Heart left ventricle (tissue), 16 donors: Measurements from ENCODE around the gene KRT85. TPM values are rescaled to one million over a fixed set of nuclear protein-coding genes. Genes with fewer than 3 reads are reported as not detected.

Source experiments
- ATAC-seq, 4 donors: fragments of 200-7000 bp; cut with Tn5 transposase; one replicate each; pipeline ENCODE4 v1.9.1; 2020 to 2022; ENCODE audit warnings: moderate library complexity in 4 of 4, mild to moderate bottlenecking in 3 of 4, moderate number of reproducible peaks in 1 of 4
- DNase-seq, 5 donors: peaks; one replicate each; pipeline ENCODE4 v3.0.0-alpha.2; 2020
- H3K27ac ChIP-seq, 12 donors: fragments of 200-600 bp; sonication (generic) in 4 of 12; one replicate each; pipeline versions ENCODE4 v1.5.0 to v1.8.0; 2016 to 2022; ENCODE audit warnings: mild to moderate bottlenecking in 2 of 12
- H3K27me3 ChIP-seq, 9 donors: fragments of 200-600 bp; sonication (generic) in 2 of 9; one replicate each; pipeline versions ENCODE4 v1.5.1 to v1.8.0; 2016 to 2022; ENCODE audit warnings: mild to moderate bottlenecking in 3 of 9
- H3K36me3 ChIP-seq, 9 donors: fragments of 200-600 bp; sonication (generic) in 2 of 9; one replicate each; pipeline versions ENCODE4 v1.5.0 to v1.8.0; 2018 to 2022; ENCODE audit warnings: mild to moderate bottlenecking in 2 of 9
- H3K4me1 ChIP-seq, 12 donors: fragments of 200-600 bp; sonication (generic) in 4 of 12; one replicate each; pipeline versions ENCODE4 v1.5.0 to v1.8.0; 2016 to 2022; ENCODE audit warnings: mild to moderate bottlenecking in 3 of 12
- H3K4me3 ChIP-seq, 12 donors: fragments of 200-600 bp; sonication (generic) in 4 of 12; one replicate each; pipeline versions ENCODE4 v1.5.0 to v1.8.0; 2017 to 2022; ENCODE audit warnings: mild to moderate bottlenecking in 9 of 12, moderate library complexity in 4 of 12
- H3K9me3 ChIP-seq, 12 donors: fragments of 200-600 bp; sonication (generic) in 4 of 12; one replicate each; pipeline versions ENCODE4 v1.5.0 to v1.8.0; 2016 to 2022; ENCODE audit warnings: mild to moderate bottlenecking in 1 of 12
- POLR2A ChIP-seq, 2 donors: fragments of 450-650 bp; IDR thresholded peaks; one replicate each; pipeline ENCODE4 v1.6.1; 2017; ENCODE audit warnings: antibody characterized with exemption in 2 of 2, mild to moderate bottlenecking in 2 of 2, moderate library complexity in 2 of 2
- WGBS, 4 donors: extraction: QIAGEN DNeasy Blood & Tissue Kit in 2 of 4; methylation state at CpG; one replicate each; pipeline versions ENCODE4 v1.1.5 to v1.1.7; 2013 to 2018; 5-methylcytosine and 5-hydroxymethylcytosine counted together
- intact Hi-C, 10 donors: fragments of 100-400 bp; cut with DNase I; formaldehyde crosslinking; loops; one replicate each; pipeline versions ENCODE4 v1.11.1 to v1.14.2; 2022
- polyA plus RNA-seq, 2 donors: library from polyadenylated mRNA; stranded (reverse); fragments of 200-250 nt; gene quantifications; one replicate each; pipeline ENCODE4 v1.2.3, GENCODE V29; 2013
- total RNA-seq, 9 donors: library from RNA; depleted of rRNA in 2 of 9; stranded (reverse); fragments of >200 nt in 2 of 9; fragmentation: NEBNext Ultra II Directional in 3 of 9; extraction: Animal tissue kit (Norgen Biotek cat#: 25700) in 3 of 9; gene quantifications; one replicate each; pipeline versions ENCODE4 v1.1.0 to v1.2.4, GENCODE V29; 2016 to 2023
- TF ChIP-seq, protein P1 (sequence below), 12 donors: fragments of 200-600 bp; sonication (generic) in 4 of 12; IDR thresholded peaks; one replicate each; pipeline versions ENCODE4 v1.5.0 to v1.8.0; 2018 to 2022; ENCODE audit warnings: antibody characterized with exemption in 12 of 12, mild to moderate bottlenecking in 5 of 12
- donor health status: ischemic (EF 13 %, LVEDD 7.1; RV severe dilation, severe dysfunction).
- donor health status: healthy with polysubstance abuse.
- donor health status: DM: no; HTN: yes; CAD: no.
- donor health status: DM: no; HTN: no; CAD: no.
- donor health status: ischemic (EF 25% LVEDD 6.9; RV normal size, moderate dysfunction).
- donor health status: ischemic (EF 25% LVEDD 5.7; RV mildly dilated, moderate dysfunction).
- donor health status: healthy.
- donor health status: DM: yes; HTN: yes; CAD: no.
- donor health status: ischemic (EF 35%, LVEDD 5.7; RV mildly dilated, moderate dysfunction).
- donor health status: nonischemic (EF 11% LVEDD 7.7; RV severe dilation, severe dysfunction).
- donor health status: DM: yes; HTN: yes; CAD: no.
- donor health status: PGD.
- donor health status: ischemic (EF 29% LVEDD 5.4; RV normal size, mild dysfunction).
- donor health status: nonischemic (EF 23%, LVEDD 6.1; RV moderate dilation, normal function).

Gene KRT85
- total and polyA plus RNA-seq, 11 donors, result not detected

DNA sequence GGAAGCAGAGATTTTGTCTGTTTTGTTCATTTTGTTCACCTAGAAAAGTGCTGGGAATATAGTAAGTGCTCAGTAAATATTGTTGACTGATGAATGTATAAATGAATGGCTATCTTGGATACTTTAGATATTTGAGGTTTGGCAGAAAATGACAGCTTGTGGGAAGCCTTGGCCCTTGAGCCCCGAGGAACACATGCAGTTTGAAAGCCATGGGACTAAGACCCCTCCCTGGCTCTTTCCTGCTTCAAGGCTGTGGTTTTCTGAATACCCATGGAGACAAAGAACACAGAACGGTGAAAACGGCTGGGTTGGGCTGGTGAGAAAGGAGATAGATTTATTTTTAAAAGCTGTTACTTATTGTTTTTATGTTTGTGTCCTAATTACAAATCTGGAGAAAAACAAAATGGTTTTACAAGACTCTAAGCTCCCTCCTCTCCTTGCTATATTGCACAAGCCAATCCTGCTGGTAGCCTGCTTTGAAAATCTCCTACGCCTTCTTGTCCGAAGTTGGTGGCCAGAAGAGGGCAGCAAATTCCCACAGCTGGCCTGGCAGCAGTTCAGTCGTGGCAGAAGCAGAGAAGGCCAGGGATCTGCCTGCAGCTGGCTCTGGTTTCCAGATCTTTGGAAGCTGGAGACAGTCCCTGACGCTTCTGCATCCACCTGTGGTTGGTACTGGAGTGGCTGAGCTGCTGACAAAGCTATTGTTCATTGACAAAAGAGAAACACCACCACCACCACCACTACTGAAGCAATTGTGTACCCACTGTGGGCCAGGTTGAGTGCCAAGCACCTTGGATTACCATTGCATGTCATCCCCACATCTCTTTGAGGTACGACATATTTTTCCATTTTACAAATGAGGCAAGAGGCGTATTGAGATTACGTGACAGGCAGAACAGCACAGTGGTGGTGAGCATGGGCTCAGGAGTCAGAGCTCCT, 5.2 kb upstream of the KRT85 start:
- H3K27me3 ChIP-seq, result peaks cover 0 to 12% (median 0%) of the 10 kb centered on the region in 9 donors
- H3K36me3 ChIP-seq, result no peaks in the 10 kb centered on the region
- intact Hi-C loops, result loop anchor here (1.0 to 10.0 kb wide), 16 partner anchors 134 to 610 kb away; partner anchors contain the start of gene KRT74 (in 2 of the 10)
- H3K4me3 ChIP-seq, result no peak overlapping the region
- H3K9me3 ChIP-seq, result peaks cover 0 to 8% (median 0%) of the 10 kb centered on the region in 12 donors
- WGBS, 4 donors, result 40 to 46% (median 41%) methylated on average over 10 of the region's 10 CpGs
- no peak for TF ChIP-seq POLR2A (IDR thresholded peaks at IDR 0.05)
- TF ChIP-seq, protein P1, sequence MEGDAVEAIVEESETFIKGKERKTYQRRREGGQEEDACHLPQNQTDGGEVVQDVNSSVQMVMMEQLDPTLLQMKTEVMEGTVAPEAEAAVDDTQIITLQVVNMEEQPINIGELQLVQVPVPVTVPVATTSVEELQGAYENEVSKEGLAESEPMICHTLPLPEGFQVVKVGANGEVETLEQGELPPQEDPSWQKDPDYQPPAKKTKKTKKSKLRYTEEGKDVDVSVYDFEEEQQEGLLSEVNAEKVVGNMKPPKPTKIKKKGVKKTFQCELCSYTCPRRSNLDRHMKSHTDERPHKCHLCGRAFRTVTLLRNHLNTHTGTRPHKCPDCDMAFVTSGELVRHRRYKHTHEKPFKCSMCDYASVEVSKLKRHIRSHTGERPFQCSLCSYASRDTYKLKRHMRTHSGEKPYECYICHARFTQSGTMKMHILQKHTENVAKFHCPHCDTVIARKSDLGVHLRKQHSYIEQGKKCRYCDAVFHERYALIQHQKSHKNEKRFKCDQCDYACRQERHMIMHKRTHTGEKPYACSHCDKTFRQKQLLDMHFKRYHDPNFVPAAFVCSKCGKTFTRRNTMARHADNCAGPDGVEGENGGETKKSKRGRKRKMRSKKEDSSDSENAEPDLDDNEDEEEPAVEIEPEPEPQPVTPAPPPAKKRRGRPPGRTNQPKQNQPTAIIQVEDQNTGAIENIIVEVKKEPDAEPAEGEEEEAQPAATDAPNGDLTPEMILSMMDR (IDR thresholded peaks at IDR 0.05), result peak; percentile 60 to 84 (median 74)
- no peak overlapping the region for H3K27ac ChIP-seq
- ATAC-seq (peak; percentile 66 to 90 (median 82)), DNase-seq (peak; percentile 70 to 84 (median 79))
- H3K4me1 ChIP-seq, result peaks cover 0 to 10% (median 0%) of the 10 kb centered on the region in 12 donors

DNA sequence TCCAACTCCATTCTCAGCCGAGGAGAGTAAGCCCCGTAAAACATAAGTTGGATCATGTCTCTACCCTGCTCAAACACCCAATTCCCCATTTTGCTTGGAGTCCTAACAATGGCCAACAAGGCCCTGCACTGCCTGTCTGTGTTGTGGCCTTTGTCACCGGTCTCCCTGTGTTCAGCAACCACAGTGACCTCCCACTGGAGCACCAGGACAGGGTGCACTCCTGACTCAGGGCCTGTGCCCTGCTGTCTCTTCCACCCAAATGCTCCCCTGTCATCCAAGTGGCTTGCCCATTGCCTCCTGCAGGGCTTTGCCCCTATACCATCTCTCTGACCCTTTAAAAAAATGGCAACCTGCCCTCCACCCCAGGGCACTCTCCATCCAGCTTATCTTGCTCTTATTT, 4.4 kb upstream of the KRT85 start:
- ATAC-seq, result no peak
- H3K9me3 ChIP-seq, result peaks cover 0 to 8% (median 0%) of the 10 kb centered on the region in 12 donors
- H3K4me1 ChIP-seq, result peaks cover 0 to 10% (median 0%) of the 10 kb centered on the region in 12 donors
- TF ChIP-seq POLR2A (IDR thresholded peaks at IDR 0.05), result no peak
- TF ChIP-seq, protein P1 (IDR thresholded peaks at IDR 0.05), result no peak
- H3K4me3 ChIP-seq, result no peak overlapping the region
- H3K36me3 ChIP-seq, result no peaks in the 10 kb centered on the region
- intact Hi-C loops, result loop anchor here (1.0 to 10.0 kb wide), 15 partner anchors 135 to 611 kb away; partner anchors contain the start of gene KRT74 (in 2 of the 10)
- WGBS, 4 donors, result 74 to 83% (median 78%) methylated on average over 3 of the region's 3 CpGs
- peaks cover 0 to 10% (median 0%) of the 10 kb centered on the region in 9 donors for H3K27me3 ChIP-seq
- H3K27ac ChIP-seq, result peak overlapping the region in 3 of 12 donors; percentile 26 to 53 (median 42)
- DNase-seq, result no peak

- TF ChIP-seq POLR2A (IDR thresholded peaks at IDR 0.05), result no peak
- TF ChIP-seq, protein P1 (IDR thresholded peaks at IDR 0.05), result no peak
- WGBS, 4 donors, result 59 to 73% (median 65%) methylated on average over 12 of the region's 12 CpGs
- Histone ChIP-seq H3K4me1 (peaks cover 0 to 10% (median 0%) of the 10 kb centered on the region in 12 donors), H3K36me3 (no peaks in the 10 kb centered on the region), H3K27ac (peak overlapping the region in 4 of 12 donors; percentile 24 to 57 (median 34)), H3K27me3 (peaks cover 0 to 10% (median 0%) of the 10 kb centered on the region in 9 donors), H3K9me3 (peaks cover 0 to 8% (median 0%) of the 10 kb centered on the region in 12 donors), H3K4me3 (no peak overlapping the region)
- intact Hi-C loops, result loop anchor here (5.0 to 10.0 kb wide), 11 partner anchors 136 to 611 kb away; partner anchors contain the start of gene KRT74 (in 2 of the 10)
- DNase-seq, result peak in 3 of 5 donors; percentile 41 to 45 (median 42)
- peak in 3 of 4 donors; percentile 49 to 79 (median 57) for ATAC-seq
Observed at GRCh38 chr12:52370926-52371608, 3.8 kb upstream of the KRT85 start.
